Measurements from ENCODE around the gene ANKRD53.

The ANKRD53 gene, protein sequence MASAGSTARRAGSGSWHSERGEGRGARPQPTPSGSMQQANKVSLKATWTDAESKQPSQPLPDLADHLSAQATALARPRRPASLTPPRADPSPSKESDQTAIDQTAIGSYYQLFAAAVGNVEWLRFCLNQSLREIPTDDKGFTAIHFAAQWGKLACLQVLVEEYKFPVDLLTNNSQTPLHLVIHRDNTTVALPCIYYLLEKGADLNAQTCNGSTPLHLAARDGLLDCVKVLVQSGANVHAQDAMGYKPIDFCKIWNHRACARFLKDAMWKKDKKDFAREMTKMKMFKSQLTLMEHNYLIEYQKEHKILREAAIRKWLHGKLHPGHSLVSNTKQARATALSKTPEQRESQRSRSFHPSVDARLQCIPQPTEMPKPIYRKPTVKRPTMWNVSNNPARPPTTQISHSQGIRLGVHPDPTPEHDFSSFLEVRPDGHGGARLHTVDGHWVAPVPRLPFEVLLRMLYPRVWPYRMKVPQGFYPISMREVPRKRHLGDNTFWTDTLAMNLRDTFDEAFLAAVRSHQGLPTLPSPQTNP

DNA sequence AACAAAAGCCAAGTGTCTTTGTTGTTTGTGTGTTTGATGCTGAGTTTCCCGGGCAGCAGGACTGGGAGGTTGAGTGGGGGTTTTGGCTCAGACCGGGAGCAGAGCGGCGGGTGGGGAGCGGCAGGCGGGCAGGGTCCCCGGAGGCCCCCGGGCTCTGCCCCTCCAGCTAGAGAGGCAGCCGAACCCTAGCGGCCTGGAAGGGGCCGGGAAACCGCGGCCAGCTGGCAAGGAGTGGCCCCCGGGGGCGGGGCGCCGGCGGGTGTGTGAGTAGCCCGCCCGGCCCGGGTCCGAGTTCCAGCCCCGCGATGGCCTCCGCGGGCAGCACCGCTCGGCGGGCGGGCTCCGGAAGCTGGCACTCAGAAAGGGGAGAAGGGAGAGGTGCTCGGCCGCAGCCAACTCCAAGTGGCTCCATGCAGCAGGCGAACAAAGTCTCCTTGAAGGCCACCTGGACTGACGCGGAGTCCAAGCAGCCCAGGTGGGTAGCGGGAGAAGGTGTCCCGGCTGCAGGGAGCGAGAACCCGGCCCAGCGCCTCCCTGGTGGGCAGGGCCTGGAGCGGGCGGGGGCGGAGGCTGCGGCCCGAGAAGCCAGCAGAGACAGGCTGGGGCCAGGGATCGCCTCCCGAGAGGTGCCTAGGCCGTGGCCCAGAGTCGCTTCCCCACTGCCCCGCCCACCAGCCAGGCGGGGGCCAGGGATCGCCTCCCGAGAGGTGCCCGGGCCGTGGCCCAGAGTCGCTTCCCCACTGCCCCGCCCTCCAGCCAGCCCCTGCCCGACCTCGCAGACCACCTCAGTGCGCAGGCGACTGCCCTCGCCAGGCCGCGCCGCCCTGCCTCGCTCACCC is at the start of gene ANKRD53:
Gene ANKRD53 (plus strand): TSS at position 290 of the 839 bp plus-strand sequence. CDS start 16 bp downstream, at position 306.
- DNase-seq (ENCODE audit: low read depth in 1 of 2, low spot score in 1 of 2): peak in 1 of 2 donors; percentile 15

DNA sequence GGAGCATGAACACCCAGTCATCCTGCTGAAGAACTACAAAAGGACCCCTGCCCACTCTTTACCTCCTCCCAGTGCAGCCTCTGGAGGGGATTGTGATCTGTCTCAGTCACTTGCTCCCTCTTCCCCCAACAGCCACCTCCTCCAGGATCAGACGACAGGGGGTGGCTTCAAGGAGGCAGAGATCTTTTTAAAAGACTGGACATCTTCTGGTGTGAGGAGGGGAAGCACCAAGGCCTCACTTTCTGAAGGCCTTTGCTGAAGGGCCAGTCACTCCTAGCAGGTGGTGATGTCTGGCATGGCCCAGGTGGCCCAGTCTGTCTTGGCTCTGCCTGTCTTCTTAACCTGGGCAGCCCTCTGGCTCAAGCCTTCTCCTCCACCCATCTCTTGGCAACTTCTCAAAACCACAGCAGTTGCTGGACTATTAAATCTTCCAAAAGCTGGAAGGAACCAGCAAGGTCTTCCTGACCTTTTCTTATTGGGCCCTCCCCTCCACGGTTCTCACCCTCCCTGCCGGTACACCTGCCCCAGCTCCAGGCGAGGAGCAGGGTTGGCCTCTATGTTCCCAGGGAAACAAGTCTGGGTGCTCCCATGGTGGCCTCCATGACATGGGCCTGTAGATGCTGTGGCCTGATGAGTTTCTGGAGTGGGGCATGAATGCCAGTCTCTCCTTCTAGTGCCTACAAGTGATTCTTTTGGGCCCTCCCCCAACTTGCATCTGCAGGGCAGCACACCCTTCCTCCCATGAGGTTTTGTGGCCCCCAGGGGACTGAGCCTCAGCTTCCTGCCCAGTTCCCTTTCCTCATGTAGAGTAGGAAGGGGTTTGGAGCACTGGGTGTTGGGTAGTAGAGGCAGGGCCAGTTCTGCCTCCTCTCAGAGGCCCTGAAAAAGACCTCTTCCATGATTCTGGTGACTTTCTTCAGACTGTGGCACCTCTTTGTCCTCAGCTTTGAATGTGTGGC is 47.8 kb upstream of the ANKRD53 start:
- no peak for DNase-seq (ENCODE audit: low read depth in 1 of 2, low spot score in 1 of 2)

DNA sequence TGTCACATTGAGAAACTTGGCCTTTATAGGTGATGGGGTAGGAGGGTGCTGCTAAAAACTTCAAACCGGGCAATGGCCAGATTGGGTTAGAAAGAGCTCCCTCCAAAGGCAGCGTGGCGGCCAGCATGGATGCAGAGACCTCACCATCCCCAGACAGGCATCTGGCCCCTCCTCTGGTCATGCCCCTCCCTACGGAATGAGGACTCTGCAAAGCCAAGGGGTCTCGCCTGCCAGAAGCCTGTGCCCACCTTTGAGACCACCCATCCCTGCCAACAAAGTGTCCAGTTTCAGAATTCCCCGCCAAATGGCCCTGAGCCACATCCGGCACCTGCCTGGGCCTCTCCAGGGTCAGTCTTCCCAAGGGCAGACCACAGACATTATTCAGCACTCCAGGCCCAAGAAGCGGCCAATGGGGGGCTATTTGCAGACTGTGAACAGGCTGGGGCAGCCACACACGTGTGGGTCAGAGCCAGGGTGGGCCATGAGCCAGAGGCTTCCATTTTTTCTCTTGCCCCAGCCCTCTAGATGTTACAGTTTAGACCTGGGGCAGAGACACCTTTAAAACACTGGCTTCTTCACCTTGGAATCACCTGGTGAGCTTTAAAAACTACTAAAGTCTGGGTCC is 46.9 kb upstream of the ANKRD53 start:
- DNase-seq (ENCODE audit: low read depth in 1 of 2, low spot score in 1 of 2): no peak

DNA sequence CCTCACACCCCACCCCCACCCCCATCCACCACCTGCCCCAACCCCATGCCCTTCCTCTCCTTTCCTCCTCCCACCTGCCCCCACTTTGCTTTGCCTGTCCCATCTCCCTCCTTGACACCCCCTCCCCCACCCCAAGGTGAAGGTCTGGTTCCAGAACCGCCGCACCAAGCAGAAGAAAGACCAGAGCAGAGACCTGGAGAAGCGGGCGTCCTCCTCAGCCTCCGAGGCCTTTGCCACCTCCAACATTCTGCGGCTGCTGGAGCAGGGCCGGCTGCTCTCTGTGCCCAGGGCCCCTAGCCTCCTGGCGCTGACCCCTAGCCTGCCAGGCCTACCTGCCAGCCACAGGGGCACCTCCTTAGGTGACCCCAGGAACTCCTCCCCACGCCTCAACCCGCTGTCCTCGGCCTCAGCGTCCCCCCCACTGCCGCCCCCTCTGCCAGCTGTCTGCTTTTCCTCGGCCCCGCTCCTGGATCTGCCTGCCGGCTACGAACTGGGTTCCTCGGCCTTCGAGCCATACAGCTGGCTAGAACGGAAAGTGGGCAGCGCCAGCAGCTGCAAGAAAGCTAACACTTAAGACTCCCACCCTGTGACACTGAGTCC is 45.7 kb upstream of the ANKRD53 start:
- no peak for DNase-seq (ENCODE audit: low read depth in 1 of 2, low spot score in 1 of 2)

DNA sequence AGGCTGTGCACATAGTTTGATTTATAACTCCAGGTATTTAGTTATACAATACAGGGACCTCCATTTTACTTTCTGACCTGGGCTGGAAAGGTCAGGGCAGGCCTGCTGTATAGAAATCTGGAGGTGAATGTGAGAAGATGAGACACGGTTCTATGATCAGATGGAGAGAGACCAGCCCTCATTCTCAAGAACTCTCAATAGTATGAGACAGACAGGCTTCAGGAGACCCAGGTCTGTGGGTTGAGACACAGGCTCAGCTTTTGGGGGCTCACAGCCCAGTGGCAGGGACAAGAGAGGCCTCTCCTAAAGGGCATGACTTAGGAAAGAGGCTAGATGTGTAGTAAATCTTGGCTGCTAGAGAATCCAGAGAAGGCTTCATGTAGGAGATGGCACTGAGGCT is 43.4 kb upstream of the ANKRD53 start:
- no peak for DNase-seq (ENCODE audit: low read depth in 1 of 2, low spot score in 1 of 2)

DNA sequence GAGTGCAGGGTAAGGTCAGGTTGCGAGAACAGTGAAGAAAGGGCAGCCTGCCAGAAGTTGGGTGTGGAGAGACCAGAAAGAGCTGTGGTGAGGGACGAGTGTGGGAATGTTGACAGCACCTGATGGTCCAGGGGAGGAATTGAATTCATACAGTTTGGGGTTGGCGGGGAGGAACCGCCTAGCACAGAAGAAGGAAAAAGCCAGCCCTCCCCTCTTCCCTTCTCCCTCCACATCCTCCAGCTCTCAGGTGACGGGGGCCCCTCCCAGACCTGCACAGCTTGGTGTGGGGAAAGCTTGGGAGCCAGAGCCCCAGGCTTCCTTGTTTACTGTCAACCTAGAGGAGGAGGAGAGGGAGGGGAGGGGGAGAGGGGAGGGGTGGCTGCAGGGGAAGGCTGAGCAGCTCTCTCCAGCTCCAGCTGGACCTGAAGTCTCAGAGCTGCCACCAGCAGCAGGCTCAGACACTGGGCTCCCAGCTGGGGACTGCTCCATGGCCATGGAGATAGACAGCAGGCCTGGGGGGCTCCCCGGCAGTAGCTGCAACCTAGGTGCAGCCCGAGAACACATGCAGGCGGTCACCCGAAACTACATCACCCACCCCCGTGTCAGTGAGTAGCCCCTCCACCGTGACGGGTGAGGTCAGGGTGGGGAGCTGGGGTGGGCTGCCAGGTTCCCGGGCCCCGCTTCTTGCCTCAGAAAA is 42.8 kb upstream of the ANKRD53 start, which contains the start of gene ATP6V1B1:
Gene ATP6V1B1 (plus strand): TSS at position 433 of the 697 bp plus-strand sequence. CDS start 55 bp downstream, at position 488.
- DNase-seq (ENCODE audit: low read depth in 1 of 2, low spot score in 1 of 2): no peak

DNA sequence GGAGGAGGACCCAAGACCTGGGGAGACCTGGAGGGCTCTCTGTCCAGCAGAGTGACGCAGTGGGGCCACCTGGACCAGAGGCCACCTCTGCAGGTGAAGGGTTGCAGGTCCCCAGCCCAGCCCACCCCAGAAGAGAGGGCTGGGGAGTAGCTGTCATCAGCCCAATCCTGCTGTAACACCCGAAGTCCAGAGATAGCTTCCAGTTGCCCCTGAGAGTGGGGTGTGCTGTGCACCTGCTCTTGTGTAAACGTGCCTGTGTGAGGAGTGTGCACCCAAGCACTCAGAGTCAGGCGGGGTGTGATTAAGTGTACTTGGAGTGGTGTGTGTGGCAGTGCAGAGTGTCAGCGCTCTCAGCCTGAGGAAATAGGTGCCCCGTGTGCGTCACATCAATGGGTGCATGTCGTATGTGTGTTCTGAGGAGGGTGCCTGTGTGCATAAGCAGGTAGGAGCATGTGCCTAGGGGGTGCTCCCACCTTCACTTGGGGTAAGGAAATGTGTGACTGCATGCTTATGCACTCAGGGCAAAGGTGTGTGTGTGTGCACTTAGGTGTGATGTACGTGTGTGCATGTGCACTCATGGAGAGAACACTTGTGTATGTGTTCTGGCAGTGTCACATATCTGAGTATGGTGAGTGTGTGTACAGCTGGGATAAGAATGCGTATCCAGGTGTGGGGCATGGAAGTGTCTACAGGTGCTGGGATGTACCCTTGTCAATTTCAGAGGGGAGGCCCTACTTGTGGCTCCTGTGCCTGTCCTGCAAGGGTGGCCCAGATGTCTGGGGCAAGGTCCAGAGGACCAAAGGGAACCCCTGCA is 42.1 kb upstream of the ANKRD53 start:
- no peak for DNase-seq (ENCODE audit: low read depth in 1 of 2, low spot score in 1 of 2)

DNA sequence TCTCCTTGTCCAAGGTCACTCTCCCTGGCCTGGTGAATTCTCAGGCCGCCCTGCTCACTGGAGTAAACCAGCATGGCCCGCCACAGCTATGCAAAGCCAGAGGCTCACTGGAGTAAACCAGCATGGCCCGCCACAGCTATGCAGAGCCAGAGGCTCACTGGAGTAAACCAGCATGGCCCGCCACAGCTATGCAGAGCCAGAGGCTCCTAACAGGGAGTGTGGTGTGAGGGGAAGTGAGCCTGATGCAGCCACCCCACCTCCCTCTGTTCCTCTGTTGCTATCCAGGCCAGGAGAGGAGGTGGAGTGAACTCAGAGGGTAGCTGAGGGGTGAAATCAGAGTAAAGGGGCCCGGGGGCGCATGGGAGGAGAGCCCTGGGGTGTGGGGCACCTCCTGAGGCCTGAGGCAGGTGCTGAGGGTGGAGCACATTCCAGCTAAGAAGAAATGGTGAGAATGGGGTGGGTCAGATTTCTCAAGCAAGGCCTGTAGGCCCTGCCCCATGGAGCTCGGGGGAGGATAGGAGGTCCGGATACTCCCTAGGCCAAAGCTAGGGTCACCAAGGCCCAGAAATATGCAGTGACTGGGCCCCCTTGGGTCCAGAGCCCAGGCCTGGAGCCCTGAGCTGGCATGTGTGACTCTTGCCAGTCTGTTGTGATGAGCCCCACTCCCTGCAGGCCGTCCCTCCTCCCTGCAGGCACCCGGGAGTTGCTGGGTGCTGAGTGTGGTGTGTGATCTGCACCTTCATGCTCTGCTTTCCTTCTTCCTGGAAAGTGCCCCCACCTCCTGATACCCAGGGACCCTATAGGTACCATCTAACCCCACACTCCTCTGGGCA is 41.2 kb upstream of the ANKRD53 start:
- no peak for DNase-seq (ENCODE audit: low read depth in 1 of 2, low spot score in 1 of 2)

DNA sequence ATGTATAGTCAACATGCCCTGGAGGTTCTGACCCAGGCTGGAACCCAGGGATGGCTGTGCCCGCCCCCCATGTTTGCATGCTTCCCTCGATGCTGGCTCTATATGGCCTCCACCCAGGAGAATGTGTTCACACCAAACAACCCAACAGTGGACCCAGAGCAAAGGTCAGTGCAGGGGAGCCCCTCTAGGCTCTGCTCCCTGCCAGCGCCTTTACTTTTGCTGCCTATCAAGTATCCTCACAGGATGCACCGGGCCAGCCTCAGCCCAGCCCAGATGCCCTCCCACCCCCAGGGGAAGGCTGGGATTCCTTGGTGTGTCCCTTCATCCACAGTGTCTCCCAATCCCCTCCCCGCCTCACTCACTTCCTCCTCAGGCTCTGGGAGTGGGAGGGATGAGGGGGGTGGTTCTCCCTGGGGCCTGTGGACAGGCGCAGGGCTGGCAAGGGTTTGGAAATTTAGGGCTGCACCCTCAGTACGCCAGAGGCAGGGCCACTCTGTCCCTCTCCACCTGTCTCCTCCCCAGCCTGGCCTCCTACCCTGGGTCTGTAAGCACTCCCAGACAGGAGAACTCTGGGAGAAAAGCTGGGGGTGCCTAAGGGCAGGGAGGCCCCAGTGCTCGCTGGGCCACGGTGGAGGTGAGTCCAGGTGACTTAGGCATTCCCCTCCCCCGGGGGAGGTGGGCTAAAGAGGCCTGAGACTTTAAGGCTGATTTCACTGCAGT is 40.4 kb upstream of the ANKRD53 start:
- DNase-seq (ENCODE audit: low read depth in 1 of 2, low spot score in 1 of 2): no peak

DNA sequence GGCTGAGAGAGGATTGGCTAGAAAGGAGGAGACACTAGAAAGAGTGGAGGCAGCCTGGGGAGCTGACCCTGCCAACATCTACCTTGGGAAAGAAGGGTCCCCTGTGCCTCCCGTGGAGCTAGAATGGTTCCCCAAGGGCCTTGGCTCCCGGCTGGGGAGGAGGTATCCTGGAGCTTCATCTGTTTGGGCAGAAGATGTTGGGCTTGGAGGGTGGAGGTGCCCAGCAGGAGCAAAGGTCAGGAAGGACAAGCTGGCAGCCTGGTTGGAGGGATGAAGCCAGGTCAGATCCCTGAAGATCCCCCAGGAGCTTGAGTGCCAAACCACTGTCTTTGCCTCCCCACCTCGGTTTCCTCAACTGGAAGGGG is 39.9 kb upstream of the ANKRD53 start:
- DNase-seq (ENCODE audit: low read depth in 1 of 2, low spot score in 1 of 2): no peak

DNA sequence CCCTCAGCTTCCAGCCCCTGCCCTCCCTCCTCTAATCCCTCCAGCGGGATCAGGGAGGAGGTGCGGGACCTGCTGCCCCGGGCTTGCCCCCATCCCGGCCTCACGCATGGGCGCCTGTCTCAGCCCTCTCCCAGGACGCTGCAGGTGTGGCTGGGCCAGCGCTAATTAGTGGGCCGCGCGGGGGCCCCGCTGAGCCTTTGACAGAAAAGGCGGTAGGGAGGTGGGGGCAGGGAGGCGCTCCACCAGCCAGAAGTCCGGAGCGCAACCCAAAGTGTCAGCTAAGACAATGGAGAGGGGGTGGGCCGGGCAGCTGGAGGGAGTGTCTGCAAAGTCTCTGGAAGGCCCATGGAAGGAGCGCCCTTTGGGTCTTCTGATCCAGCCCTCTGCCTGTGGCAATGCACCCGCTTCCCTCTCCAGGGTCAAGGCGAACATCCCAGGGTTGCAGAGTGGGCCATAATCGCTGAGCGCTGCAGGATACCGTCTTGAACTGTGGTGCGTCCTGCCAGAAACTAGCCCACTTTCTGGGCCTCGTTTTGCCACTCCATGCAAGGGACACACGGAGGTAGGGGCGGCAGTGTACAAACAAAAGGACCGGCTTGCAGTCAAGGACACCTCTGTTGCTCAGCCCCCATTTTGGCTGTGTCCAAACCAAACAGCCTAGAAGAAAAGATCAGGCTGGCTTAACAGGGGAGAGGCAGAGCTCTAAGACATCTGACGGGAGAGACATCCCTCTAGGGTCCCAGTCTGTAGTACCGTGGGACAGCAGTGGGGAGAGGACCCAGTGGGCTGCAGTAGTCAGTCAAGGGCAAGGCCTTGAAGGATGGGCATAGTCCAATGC is 39.2 kb upstream of the ANKRD53 start:
- no peak for DNase-seq (ENCODE audit: low read depth in 1 of 2, low spot score in 1 of 2)

DNA sequence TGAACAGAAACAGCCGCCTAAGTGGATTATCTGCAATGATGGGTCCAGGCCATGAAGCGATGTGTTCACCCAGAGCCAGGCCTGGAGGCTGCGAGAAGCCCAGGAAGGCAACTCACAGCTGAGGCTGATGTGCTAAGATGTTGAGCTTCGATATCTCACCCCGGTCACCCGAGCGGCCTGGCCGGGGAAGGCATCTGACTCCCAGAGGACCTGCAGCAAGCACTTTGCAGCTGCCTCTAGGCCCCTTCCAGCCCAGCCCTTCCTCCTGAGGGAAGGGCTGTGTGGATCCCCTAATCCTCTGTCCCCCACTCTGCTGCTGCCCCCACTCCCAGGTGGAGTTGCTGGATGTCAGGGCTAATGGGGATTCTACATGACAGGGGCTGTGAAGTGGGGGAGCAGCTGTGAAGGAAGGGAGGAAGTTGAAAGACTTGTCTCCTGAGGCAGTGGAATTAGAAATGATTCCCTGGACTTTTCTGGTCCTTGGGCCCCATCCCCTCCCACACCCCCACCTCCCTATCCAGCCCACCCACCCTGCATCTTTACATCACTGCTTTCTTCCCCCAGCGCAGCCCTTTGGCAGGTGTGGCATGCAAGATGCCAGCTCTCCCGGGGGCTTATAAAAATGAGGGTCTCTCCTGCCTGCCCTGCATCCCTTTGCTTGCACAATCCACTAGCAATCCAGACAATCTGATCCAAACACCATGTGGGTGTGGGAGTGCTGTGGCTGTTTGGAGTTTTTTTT is 38.4 kb upstream of the ANKRD53 start:
- DNase-seq (ENCODE audit: low read depth in 1 of 2, low spot score in 1 of 2): no peak

DNA sequence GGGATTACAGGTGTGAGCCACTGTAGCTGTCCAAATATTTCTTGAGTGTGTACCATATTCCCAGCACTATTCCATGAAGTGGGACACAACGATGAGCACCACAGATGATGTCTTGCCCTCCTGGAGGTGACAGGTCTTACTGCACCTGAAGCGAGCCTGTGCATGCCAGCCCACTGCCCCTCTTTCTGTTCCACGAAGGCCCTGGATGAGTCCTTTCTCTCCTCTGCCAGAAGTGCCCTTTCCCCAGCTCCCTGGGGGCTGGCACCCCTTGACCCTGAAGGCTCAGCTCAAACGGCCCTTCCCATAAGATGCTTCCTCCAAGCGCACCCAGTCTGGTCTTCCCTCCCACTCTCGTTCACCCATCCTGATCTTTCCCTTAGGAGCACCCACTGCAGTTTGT is 37.2 kb upstream of the ANKRD53 start:
- DNase-seq (ENCODE audit: low read depth in 1 of 2, low spot score in 1 of 2): no peak

DNA sequence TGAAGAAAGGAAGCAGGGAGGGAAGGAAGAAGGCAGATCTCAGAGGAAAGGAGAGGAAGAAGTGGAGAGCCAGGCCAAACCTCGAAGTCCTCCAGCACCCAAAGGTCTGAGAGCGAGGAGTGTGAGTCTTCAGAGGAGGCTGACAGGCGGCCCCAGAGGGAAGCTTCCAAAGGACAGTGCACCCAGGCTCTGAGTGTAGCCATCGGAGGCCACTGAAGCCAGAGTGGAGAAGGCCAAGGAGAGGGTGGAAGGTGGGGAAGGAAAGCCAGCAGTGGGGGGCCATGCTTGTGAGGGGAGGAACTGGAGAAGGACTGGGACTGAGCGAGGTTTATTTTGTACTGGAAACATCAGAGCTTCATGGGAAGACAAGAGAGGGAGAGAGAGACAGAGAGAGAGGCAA is 36.7 kb upstream of the ANKRD53 start:
- no peak for DNase-seq (ENCODE audit: low read depth in 1 of 2, low spot score in 1 of 2)

Measured in activated T-helper 1 cell treated with anti-CD3 and anti-CD28 coated beads, Interleukin-2, amount 50 U/mL, for 16 hours (primary cell).